ENCODE data around the gene CACNB1. TPM values are rescaled to one million over a fixed set of nuclear protein-coding genes. Genes with fewer than 3 reads are reported as not detected.

CACNB1 gene
- polyA plus RNA-seq, 1 donor (not counting 4 experiments of a cell fraction or from before 2014, with no cell fraction given) = 4.0 TPM

DNA sequence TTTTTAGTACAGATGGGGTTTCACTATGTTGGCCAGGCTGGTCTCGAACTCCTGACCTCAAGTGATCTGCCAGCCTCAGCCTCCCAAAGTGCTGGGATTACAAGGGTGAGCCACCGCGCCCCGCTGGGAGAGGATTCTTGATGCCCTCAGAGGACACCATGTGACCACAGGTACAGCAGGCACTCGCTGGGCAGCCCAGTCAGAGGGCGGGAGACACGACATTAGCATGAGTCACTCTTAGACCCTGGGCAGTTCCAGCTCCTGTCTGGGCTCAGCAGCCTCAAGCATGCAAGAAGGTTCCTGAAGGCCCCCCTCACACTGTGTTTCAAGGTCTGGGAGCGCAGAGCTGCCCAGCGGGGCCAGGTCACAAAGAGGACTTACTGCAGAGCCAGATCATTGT is 16.4 kb upstream of the CACNB1 start:
- Histone ChIP-seq H3K36me3 (ENCODE audit: control insufficient read depth in 2 of 2, extremely low read depth in 1 of 2, insufficient read depth in 2 of 2, low read length in 2 of 2) (no peaks in the 10 kb centered on the region), H3K4me3 (ENCODE audit: control insufficient read depth in 2 of 3, extremely low read depth in 1 of 3, insufficient read depth in 2 of 3, low read depth in 1 of 3, low read length in 3 of 3) (no peak overlapping the region), H3K27me3 (ENCODE audit: control insufficient read depth, extremely low read depth, insufficient read depth, low read length) (peaks cover 37% of the 10 kb centered on the region), H3K4me1 (ENCODE audit: control insufficient read depth, extremely low read depth, insufficient read depth, low read length) (peaks cover 10% of the 10 kb centered on the region), H3K9ac (ENCODE audit: control insufficient read depth, extremely low read depth, insufficient read depth, low read length) (no peak overlapping the region), H3K4me2 (ENCODE audit: control insufficient read depth, extremely low read depth, insufficient read depth, low read depth, low read length) (no peak overlapping the region), H3K9me3 (ENCODE audit: control insufficient read depth, low read depth, low read length) (no peaks in the 10 kb centered on the region), H4K20me1 (ENCODE audit: control insufficient read depth, extremely low read depth, insufficient read depth, low read length) (no peaks in the 10 kb centered on the region), H2AFZ (ENCODE audit: control insufficient read depth, low read length) (no peak overlapping the region), H3K9me1 (ENCODE audit: control insufficient read depth, extremely low read depth, insufficient read depth, low read length) (no peaks in the 10 kb centered on the region), H3K27ac (ENCODE audit: control insufficient read depth, insufficient read depth, low read length) (no peak overlapping the region), H3K79me2 (ENCODE audit: control insufficient read depth, insufficient read depth, low read length) (no peaks in the 10 kb centered on the region)
- FAIRE-seq (no peak), DNase-seq (ENCODE audit: low read depth, low spot score) (no peak)
- TF ChIP-seq, protein P1, sequence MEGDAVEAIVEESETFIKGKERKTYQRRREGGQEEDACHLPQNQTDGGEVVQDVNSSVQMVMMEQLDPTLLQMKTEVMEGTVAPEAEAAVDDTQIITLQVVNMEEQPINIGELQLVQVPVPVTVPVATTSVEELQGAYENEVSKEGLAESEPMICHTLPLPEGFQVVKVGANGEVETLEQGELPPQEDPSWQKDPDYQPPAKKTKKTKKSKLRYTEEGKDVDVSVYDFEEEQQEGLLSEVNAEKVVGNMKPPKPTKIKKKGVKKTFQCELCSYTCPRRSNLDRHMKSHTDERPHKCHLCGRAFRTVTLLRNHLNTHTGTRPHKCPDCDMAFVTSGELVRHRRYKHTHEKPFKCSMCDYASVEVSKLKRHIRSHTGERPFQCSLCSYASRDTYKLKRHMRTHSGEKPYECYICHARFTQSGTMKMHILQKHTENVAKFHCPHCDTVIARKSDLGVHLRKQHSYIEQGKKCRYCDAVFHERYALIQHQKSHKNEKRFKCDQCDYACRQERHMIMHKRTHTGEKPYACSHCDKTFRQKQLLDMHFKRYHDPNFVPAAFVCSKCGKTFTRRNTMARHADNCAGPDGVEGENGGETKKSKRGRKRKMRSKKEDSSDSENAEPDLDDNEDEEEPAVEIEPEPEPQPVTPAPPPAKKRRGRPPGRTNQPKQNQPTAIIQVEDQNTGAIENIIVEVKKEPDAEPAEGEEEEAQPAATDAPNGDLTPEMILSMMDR (optimal IDR thresholded peaks at IDR 0.05 in 1 of 3, IDR thresholded peaks at IDR 0.05 in 1 of 3, conservative IDR thresholded peaks at IDR 0.05 in 1 of 3; ENCODE audit: extremely low read depth in 1 of 3, insufficient read depth in 2 of 3, low read length in 3 of 3) = no peak
- TF ChIP-seq EZH2 (IDR thresholded peaks at IDR 0.05; ENCODE audit: low read length) = no peak
- dilution Hi-C loops (cut with MboI; ENCODE audit: extremely low pct_ligation_motif_present, low sequenced_read_pairs) = no loop called here

DNA sequence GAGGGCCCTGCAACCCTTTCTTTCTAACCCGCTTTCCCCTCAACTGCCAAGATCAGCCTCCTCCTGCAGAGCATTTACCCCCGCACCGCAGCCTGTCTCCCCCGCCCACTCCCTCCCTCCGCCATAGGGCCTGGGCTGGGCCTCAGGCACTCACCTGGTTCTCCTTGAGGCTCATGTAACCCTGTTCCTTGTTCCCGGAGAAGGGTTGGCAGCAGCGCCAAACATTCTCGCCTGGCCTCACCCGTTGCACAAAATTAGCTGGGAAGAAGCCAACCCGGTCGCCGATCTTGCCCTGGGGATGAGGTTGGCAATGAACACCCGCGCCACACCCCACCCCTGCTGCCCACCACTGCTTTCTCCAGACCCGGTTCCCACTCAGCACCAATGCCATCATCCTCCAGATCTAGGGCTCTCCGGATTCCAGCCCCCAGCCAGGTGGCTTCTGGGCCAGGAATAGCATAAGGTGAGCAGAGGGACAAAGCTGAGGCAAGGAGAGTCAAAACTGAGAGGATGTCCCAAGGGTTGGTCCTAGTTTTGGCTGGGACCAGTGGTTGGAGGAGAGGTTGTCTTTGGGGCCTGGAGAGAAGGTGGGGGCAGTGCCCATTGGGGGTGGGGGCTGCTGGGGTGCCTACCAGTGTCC is 15.5 kb upstream of the CACNB1 start:
- no peak for DNase-seq (ENCODE audit: low read depth, low spot score)

More for the DNA sequence above, 15.5 kb upstream of the CACNB1 start:
- Histone ChIP-seq H3K79me2 (ENCODE audit: control insufficient read depth, insufficient read depth, low read length) (no peaks in the 10 kb centered on the region), H3K4me3 (ENCODE audit: control insufficient read depth in 2 of 3, extremely low read depth in 1 of 3, insufficient read depth in 2 of 3, low read depth in 1 of 3, low read length in 3 of 3) (no peak overlapping the region), H3K9me3 (ENCODE audit: control insufficient read depth, low read depth, low read length) (no peaks in the 10 kb centered on the region), H3K36me3 (ENCODE audit: control insufficient read depth in 2 of 2, extremely low read depth in 1 of 2, insufficient read depth in 2 of 2, low read length in 2 of 2) (no peaks in the 10 kb centered on the region), H3K27me3 (ENCODE audit: control insufficient read depth, extremely low read depth, insufficient read depth, low read length) (peaks cover 42% of the 10 kb centered on the region), H4K20me1 (ENCODE audit: control insufficient read depth, extremely low read depth, insufficient read depth, low read length) (no peaks in the 10 kb centered on the region), H3K9ac (ENCODE audit: control insufficient read depth, extremely low read depth, insufficient read depth, low read length) (no peak overlapping the region), H3K9me1 (ENCODE audit: control insufficient read depth, extremely low read depth, insufficient read depth, low read length) (no peaks in the 10 kb centered on the region), H3K27ac (ENCODE audit: control insufficient read depth, insufficient read depth, low read length) (no peak overlapping the region), H3K4me2 (ENCODE audit: control insufficient read depth, extremely low read depth, insufficient read depth, low read depth, low read length) (no peak overlapping the region), H3K4me1 (ENCODE audit: control insufficient read depth, extremely low read depth, insufficient read depth, low read length) (peaks cover 10% of the 10 kb centered on the region), H2AFZ (ENCODE audit: control insufficient read depth, low read length) (no peak overlapping the region)
- FAIRE-seq = no peak
- TF ChIP-seq EZH2 (IDR thresholded peaks at IDR 0.05; ENCODE audit: low read length) = no peak
- TF ChIP-seq, protein P1 (optimal IDR thresholded peaks at IDR 0.05 in 1 of 3, IDR thresholded peaks at IDR 0.05 in 1 of 3, conservative IDR thresholded peaks at IDR 0.05 in 1 of 3; ENCODE audit: extremely low read depth in 1 of 3, insufficient read depth in 2 of 3, low read length in 3 of 3) = no peak
- dilution Hi-C loops (cut with MboI; ENCODE audit: extremely low pct_ligation_motif_present, low sequenced_read_pairs) = no loop called here

Data from keratinocyte (primary cell).